ENCODE data around the gene LRP10.

The LRP10 gene

DNA sequence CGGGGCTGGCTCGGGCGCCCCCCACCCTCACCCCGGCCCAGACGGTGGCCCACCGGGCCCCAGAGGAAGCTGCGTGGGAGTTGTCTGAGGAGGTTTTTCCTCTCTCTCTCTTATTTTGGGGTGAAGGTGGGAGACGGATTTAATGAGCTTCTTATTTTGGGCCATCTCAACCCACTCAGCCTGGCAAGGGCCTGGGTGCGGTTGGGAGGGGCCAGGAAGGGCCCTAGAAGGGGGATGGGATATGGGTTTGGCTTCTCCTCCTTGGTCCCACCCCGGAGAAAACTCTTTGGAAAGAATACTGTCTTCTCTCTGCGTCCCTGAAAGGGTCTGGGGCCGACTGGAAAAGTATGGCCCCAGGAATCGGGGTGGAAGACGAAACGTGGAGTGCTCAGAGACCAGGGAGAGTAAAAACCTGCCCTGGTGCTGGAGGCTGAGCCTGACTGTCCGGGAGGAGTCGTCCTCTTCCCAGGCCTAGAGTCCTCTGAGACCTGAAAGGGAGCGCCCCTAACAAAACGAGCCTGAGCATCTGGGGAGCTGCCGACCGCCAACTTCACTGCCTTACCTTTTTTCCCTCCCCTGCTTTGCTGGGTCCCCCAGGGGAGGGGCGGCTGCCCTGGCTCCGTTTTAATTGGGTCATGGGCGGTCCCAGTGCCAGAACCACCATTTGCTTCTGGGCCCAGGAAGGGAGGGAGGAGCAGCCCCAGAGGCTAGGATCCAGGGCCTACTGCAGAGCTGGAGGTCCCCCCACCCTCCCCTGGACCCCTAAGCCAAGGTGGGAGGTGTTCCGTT lies 33.6 kb upstream of the LRP10 start:
- Histone ChIP-seq H3K4me1 (ENCODE audit: insufficient read depth, low read length) (peaks cover 19% of the 10 kb centered on the region), H3K36me3 (ENCODE audit: insufficient read depth, low read length) (peaks cover 16% of the 10 kb centered on the region; the same call in 1 of the 2 replicates), H3K9me3 (ENCODE audit: control insufficient read depth, insufficient read depth, low read length) (no peaks in the 10 kb centered on the region), H3K9ac (ENCODE audit: low read depth, low read length) (peak overlapping the region; percentile 92)

DNA sequence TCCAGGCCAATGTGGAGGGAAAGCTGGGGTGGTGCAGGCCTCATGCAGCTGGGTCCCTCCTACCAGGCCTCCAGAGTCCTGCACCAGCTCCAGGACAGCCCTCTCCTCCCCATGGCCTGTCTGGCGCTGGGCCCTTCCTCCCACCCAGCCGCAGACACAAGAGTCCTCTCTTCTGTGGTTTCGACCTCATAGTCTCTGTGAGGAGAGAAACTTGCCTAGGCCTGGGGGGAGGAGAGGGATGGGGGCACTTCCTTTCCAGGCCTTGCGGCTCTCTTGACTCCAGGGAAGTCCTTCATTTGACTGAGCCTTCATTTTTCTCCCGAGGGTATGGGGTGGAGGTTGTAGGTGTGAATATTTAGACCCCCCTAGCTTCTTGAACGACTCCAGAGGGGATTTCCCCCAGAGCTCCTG lies 32.9 kb upstream of the LRP10 start:
- peak overlapping the region; percentile 92; the same call in 1 of the 2 replicates for H3K9ac ChIP-seq (ENCODE audit: low read depth, low read length)
- peaks cover 16% of the 10 kb centered on the region; the same call in 1 of the 2 replicates for H3K36me3 ChIP-seq (ENCODE audit: insufficient read depth, low read length)

DNA sequence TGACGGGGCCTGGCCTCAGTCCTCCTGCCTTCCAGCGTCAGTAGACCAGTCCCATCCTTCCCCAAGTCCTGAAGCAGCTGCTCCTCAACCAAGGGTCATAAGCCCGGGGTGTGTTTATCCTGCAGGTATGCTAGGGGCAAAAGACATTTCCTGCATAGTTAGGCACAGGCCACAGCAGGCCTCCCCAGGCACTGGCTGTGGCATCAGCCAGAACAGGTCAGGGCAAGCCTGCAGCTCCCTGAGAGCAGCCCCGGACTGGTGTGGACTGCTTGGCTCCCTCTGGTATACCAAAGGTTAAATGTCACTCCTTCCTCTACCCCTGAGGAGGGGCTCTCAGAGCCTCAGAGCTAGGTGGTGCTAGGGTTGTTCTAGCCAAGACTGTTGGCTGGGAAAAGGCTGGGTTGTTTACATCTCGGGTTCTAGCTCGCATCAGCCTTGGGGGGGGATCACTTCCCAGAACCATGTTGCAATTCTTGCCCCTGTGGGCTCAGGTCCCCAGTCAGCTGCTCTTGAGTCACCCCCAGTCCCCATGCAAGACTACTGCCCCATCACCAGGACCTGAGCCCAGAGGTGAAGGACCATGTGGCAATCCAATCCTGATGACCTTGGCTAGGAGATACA lies 32.3 kb upstream of the LRP10 start:
- Histone ChIP-seq H3K36me3 (ENCODE audit: insufficient read depth, low read length) (peaks cover 19% of the 10 kb centered on the region; the same call in 1 of the 2 replicates), H3K9me3 (ENCODE audit: control insufficient read depth, insufficient read depth, low read length) (no peaks in the 10 kb centered on the region), H3K9ac (ENCODE audit: low read depth, low read length) (peak overlapping the region; percentile 92; the same call in 1 of the 2 replicates), H3K4me1 (ENCODE audit: insufficient read depth, low read length) (peaks cover 19% of the 10 kb centered on the region)

More for the DNA sequence above, 32.9 kb upstream of the LRP10 start:
- no peaks in the 10 kb centered on the region for H3K9me3 ChIP-seq (ENCODE audit: control insufficient read depth, insufficient read depth, low read length)
- peaks cover 19% of the 10 kb centered on the region for H3K4me1 ChIP-seq (ENCODE audit: insufficient read depth, low read length)

DNA sequence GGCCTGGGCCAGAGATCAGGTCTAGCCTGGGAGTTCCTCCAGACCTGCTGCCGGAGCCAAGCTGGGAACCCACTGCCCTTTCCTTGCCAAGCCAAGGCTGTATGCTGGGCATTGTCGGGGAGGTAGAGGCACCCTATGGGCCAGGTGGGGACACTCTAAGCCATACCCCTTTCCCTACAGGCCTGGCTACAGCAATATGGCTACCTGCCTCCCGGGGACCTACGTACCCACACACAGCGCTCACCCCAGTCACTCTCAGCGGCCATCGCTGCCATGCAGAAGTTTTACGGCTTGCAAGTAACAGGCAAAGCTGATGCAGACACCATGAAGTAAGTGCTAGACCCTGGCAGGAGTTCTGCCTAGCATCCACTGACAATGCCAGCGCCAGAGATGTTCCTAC lies 30.2 kb upstream of the LRP10 start:
- peaks cover 13% of the 10 kb centered on the region for H3K4me1 ChIP-seq (ENCODE audit: insufficient read depth, low read length)
- H3K9ac ChIP-seq (ENCODE audit: low read depth, low read length): no peak overlapping the region
- H3K9me3 ChIP-seq (ENCODE audit: control insufficient read depth, insufficient read depth, low read length): no peaks in the 10 kb centered on the region
- H3K36me3 ChIP-seq (ENCODE audit: insufficient read depth, low read length): peaks cover 23% of the 10 kb centered on the region; the same call in 1 of the 2 replicates

DNA sequence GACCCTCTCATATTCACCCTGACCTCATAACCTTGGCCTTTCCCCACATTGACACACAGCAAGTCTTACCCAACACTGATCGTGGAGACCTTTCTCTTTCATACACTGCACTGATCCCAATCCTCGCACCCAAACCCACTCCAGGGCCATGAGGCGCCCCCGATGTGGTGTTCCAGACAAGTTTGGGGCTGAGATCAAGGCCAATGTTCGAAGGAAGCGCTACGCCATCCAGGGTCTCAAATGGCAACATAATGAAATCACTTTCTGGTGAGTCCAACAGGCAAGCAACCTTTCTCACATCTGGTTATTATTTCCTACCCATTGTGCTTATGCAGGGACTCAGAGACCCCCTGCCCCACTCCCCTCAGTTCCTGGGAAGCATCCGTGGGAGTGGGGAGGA lies 29.8 kb upstream of the LRP10 start:
- Histone ChIP-seq H3K9ac (ENCODE audit: low read depth, low read length) (no peak overlapping the region), H3K4me1 (ENCODE audit: insufficient read depth, low read length) (peaks cover 13% of the 10 kb centered on the region), H3K9me3 (ENCODE audit: control insufficient read depth, insufficient read depth, low read length) (no peaks in the 10 kb centered on the region), H3K36me3 (ENCODE audit: insufficient read depth, low read length) (peaks cover 23% of the 10 kb centered on the region; the same call in 1 of the 2 replicates)

DNA sequence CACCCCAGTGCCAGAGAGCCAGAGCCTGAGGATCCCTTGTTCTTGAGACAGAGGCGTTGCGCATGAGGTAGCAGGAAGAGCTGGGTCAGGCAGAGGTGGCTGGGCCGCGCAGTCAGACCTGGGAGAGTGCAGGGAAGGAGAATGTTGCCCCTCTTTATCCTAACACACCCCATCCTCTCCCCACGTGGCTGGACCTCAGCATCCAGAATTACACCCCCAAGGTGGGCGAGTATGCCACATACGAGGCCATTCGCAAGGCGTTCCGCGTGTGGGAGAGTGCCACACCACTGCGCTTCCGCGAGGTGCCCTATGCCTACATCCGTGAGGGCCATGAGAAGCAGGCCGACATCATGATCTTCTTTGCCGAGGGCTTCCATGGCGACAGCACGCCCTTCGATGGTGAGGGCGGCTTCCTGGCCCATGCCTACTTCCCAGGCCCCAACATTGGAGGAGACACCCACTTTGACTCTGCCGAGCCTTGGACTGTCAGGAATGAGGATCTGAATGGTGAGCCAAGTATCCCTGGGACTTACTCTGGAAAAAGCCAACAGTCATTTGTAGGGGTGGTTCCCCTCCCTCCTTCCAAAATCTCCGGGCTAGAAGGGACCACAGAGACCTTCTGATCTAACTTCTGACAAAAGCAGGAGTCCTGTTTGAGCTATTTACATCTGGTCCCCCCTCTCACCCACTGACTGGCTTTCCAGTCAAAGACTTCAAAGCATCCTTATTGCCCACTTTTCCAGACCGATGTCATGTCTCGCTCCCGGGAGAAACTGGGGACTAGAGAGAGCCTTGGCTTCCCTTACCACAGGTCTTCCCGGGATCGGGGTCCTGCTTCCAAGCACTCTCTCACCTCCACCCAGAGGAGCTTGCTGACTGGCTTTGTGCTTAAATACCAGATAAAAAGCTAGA lies 29.1 kb upstream of the LRP10 start:
- Histone ChIP-seq H3K4me1 (ENCODE audit: insufficient read depth, low read length) (peaks cover 13% of the 10 kb centered on the region), H3K36me3 (ENCODE audit: insufficient read depth, low read length) (peaks cover 23% of the 10 kb centered on the region; the same call in 1 of the 2 replicates), H3K9ac (ENCODE audit: low read depth, low read length) (no peak overlapping the region), H3K9me3 (ENCODE audit: control insufficient read depth, insufficient read depth, low read length) (no peaks in the 10 kb centered on the region)

DNA sequence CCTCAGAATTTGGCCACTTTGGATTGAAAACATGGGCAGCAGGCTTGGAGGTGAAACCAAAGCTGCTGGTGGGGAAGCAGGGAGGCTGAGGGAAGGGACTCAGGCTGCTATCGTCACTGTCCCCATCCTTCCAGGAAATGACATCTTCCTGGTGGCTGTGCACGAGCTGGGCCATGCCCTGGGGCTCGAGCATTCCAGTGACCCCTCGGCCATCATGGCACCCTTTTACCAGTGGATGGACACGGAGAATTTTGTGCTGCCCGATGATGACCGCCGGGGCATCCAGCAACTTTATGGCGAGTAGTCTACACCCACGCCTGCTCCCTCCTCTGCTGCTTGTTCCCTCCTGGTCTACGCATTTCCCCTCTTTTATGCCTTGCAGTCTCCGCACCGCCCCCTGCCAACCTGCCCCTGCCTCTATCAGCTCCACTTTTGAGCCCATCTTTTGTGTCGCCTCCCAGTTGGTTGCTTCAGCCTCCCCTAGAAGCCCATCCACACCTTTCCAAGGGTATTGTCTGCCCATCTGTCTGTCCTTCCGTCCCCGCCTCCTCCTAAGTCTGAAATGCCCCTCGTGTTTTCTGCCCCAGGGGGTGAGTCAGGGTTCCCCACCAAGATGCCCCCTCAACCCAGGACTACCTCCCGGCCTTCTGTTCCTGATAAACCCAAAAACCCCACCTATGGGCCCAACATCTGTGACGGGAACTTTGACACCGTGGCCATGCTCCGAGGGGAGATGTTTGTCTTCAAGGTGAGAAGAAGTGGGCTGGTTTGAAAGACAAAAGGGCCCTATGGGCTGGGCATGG lies 28.2 kb upstream of the LRP10 start:
- peaks cover 18% of the 10 kb centered on the region for H3K4me1 ChIP-seq (ENCODE audit: insufficient read depth, low read length)
- H3K36me3 ChIP-seq (ENCODE audit: insufficient read depth, low read length): peaks cover 23% of the 10 kb centered on the region; the same call in 1 of the 2 replicates
- H3K9ac ChIP-seq (ENCODE audit: low read depth, low read length): no peak overlapping the region

DNA sequence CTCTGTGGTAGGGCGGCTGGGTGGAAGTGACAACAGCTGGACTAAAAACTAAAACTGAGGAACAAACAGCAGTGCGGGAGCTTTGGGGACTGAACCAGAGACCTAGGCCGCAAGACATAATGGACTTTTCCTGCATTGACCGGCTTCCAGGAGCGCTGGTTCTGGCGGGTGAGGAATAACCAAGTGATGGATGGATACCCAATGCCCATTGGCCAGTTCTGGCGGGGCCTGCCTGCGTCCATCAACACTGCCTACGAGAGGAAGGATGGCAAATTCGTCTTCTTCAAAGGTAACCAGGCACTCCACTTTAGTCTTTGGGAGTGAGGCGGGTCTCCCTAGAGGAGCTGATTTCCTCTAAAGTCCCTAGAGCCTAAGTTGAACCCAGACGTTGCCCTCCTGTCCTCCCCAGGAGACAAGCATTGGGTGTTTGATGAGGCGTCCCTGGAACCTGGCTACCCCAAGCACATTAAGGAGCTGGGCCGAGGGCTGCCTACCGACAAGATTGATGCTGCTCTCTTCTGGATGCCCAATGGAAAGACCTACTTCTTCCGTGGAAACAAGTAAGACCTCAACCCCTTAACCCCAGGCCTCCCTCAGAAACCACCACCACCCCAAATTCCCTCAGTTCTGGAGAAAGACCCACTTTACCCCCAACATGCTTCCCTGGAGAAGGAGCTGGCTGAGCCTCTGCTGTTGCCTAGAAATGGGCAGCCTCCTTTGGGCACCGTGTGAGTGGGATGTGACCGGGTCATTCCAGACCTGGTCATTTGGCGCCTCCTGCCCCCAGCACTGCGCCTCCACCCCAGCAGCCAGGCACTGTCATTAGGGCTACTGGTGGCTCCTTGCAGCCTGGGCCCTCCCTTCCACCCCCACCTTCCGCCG lies 27.1 kb upstream of the LRP10 start:
- Histone ChIP-seq H3K9ac (ENCODE audit: low read depth, low read length) (no peak overlapping the region), H3K9me3 (ENCODE audit: control insufficient read depth, insufficient read depth, low read length) (no peaks in the 10 kb centered on the region), H3K36me3 (ENCODE audit: insufficient read depth, low read length) (peaks cover 23% of the 10 kb centered on the region; the same call in 1 of the 2 replicates), H3K4me1 (ENCODE audit: insufficient read depth, low read length) (peaks cover 18% of the 10 kb centered on the region)

More for the DNA sequence above, 28.2 kb upstream of the LRP10 start:
- no peaks in the 10 kb centered on the region for H3K9me3 ChIP-seq (ENCODE audit: control insufficient read depth, insufficient read depth, low read length)

DNA sequence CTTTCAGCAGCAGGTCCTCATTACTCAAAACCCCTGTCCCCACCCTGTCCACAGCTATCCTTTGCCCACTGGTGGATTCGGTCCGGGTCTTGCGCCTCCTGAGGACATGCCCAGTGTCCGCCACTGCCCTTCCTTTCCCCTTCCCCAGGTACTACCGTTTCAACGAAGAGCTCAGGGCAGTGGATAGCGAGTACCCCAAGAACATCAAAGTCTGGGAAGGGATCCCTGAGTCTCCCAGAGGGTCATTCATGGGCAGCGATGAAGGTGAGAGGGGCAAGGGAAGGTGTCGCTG lies 26.5 kb upstream of the LRP10 start:
- peaks cover 17% of the 10 kb centered on the region for H3K4me1 ChIP-seq (ENCODE audit: insufficient read depth, low read length)
- H3K9me3 ChIP-seq (ENCODE audit: control insufficient read depth, insufficient read depth, low read length): no peaks in the 10 kb centered on the region
- H3K9ac ChIP-seq (ENCODE audit: low read depth, low read length): no peak overlapping the region
- H3K36me3 ChIP-seq (ENCODE audit: insufficient read depth, low read length): peaks cover 23% of the 10 kb centered on the region; the same call in 1 of the 2 replicates

DNA sequence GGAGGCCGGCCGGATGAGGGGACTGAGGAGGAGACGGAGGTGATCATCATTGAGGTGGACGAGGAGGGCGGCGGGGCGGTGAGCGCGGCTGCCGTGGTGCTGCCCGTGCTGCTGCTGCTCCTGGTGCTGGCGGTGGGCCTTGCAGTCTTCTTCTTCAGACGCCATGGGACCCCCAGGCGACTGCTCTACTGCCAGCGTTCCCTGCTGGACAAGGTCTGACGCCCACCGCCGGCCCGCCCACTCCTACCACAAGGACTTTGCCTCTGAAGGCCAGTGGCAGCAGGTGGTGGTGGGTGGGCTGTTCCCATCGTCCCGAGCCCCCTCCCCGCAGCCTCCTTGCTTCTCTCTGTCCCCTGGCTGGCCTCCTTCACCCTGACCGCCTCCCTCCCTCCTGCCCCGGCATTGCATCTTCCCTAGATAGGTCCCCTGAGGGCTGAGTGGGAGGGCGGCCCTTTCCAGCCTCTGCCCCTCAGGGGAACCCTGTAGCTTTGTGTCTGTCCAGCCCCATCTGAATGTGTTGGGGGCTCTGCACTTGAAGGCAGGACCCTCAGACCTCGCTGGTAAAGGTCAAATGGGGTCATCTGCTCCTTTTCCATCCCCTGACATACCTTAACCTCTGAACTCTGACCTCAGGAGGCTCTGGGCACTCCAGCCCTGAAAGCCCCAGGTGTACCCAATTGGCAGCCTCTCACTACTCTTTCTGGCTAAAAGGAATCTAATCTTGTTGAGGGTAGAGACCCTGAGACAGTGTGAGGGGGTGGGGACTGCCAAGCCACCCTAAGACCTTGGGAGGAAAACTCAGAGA lies 25.5 kb upstream of the LRP10 start:
- H3K9me3 ChIP-seq (ENCODE audit: control insufficient read depth, insufficient read depth, low read length): no peaks in the 10 kb centered on the region
- peaks cover 21% of the 10 kb centered on the region; the same call in 1 of the 2 replicates for H3K36me3 ChIP-seq (ENCODE audit: insufficient read depth, low read length)
- no peak overlapping the region for H3K9ac ChIP-seq (ENCODE audit: low read depth, low read length)
- peaks cover 17% of the 10 kb centered on the region for H3K4me1 ChIP-seq (ENCODE audit: insufficient read depth, low read length)

DNA sequence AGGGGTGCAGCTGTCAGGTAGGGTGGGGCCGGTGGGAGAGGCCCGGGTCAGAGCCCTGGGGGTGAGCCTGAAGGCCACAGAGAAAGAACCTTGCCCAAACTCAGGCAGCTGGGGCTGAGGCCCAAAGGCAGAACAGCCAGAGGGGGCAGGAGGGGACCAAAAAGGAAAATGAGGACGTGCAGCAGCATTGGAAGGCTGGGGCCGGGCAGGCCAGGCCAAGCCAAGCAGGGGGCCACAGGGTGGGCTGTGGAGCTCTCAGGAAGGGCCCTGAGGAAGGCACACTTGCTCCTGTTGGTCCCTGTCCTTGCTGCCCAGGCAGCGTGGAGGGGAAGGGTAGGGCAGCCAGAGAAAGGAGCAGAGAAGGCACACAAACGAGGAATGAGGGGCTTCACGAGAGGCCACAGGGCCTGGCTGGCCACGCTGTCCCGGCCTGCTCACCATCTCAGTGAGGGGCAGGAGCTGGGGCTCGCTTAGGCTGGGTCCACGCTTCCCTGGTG lies 24.7 kb upstream of the LRP10 start:
- Histone ChIP-seq H3K36me3 (ENCODE audit: insufficient read depth, low read length) (peaks cover 18% of the 10 kb centered on the region; the same call in 1 of the 2 replicates), H3K9me3 (ENCODE audit: control insufficient read depth, insufficient read depth, low read length) (no peaks in the 10 kb centered on the region), H3K9ac (ENCODE audit: low read depth, low read length) (no peak overlapping the region), H3K4me1 (ENCODE audit: insufficient read depth, low read length) (peaks cover 17% of the 10 kb centered on the region)

DNA sequence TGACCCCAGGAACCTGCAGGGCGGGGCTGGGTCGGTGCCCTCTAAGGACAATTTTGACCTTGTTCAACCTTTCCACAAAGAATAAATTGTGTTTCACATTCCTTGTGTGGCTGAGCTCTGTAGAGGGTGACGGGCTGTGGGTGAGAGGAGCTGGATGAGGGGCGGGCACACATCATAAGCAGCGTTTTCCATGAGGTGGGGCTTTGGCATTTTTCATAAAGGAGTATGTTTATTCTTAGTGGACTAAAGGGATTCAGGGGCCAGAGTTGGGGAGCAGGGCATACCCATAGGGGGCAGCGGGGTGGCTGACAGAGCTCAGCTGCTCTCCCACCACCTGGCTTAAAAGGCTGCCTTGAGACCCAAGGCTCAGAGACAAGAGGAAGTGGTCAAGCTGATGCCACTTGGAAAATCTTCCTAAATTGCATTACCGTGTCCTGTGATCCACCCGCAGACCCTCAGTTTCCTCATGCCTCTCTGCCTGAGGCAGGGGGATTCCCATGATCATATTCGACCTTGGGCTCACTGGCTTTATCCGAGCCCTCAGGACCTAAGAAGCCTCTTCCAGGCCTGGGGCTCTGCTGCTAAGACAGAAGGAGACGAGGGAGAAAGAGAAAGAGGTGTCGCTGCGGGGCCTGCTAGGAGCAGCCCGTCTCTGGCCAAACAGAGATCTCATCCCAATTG lies 23.7 kb upstream of the LRP10 start:
- Histone ChIP-seq H3K9ac (ENCODE audit: low read depth, low read length) (no peak overlapping the region; the same call in 1 of the 2 replicates), H3K36me3 (ENCODE audit: insufficient read depth, low read length) (peaks cover 11% of the 10 kb centered on the region; the same call in 1 of the 2 replicates), H3K4me1 (ENCODE audit: insufficient read depth, low read length) (peaks cover 21% of the 10 kb centered on the region), H3K9me3 (ENCODE audit: control insufficient read depth, insufficient read depth, low read length) (no peaks in the 10 kb centered on the region)

All from ES-I3 (cell line).